Skeletal muscle satellite cell (primary cell): ENCODE results near the gene BAMBI.
A peak's percentile ranks its signal among the peaks of the same experiment; 100 is the strongest.

ENCODE experiments used
- H3K27me3 ChIP-seq: 2 replicates; pipeline ENCODE4 v1.7.0; 2013; ENCODE audit warnings: low read length; ENCODE audit not compliant: control insufficient read depth, insufficient read depth
- H3K36me3 ChIP-seq: 2 replicates; pipeline ENCODE4 v1.7.0; 2013; ENCODE audit warnings: mild to moderate bottlenecking, control low read depth, low read length; ENCODE audit not compliant: insufficient read depth
- H3K4me1 ChIP-seq: 2 replicates; pipeline ENCODE4 v1.7.0; 2013; ENCODE audit warnings: low read length; ENCODE audit not compliant: control insufficient read depth, insufficient read depth
- H3K4me2 ChIP-seq: 2 replicates; pipeline ENCODE4 v1.7.0; 2013; ENCODE audit warnings: mild to moderate bottlenecking, low read length
- H3K4me3 ChIP-seq: 2 replicates; pipeline ENCODE4 v1.7.0; 2013; ENCODE audit warnings: low read length
- H3K9ac ChIP-seq: 2 replicates; pipeline ENCODE4 v1.7.0; 2013; ENCODE audit warnings: mild to moderate bottlenecking, low read depth, low read length, moderate library complexity
- H3K9me3 ChIP-seq: replicated peaks from 2 replicates; pipeline ENCODE4 v1.7.0; 2013; ENCODE audit warnings: mild to moderate bottlenecking, control low read depth, low read length

Gene BAMBI

DNA sequence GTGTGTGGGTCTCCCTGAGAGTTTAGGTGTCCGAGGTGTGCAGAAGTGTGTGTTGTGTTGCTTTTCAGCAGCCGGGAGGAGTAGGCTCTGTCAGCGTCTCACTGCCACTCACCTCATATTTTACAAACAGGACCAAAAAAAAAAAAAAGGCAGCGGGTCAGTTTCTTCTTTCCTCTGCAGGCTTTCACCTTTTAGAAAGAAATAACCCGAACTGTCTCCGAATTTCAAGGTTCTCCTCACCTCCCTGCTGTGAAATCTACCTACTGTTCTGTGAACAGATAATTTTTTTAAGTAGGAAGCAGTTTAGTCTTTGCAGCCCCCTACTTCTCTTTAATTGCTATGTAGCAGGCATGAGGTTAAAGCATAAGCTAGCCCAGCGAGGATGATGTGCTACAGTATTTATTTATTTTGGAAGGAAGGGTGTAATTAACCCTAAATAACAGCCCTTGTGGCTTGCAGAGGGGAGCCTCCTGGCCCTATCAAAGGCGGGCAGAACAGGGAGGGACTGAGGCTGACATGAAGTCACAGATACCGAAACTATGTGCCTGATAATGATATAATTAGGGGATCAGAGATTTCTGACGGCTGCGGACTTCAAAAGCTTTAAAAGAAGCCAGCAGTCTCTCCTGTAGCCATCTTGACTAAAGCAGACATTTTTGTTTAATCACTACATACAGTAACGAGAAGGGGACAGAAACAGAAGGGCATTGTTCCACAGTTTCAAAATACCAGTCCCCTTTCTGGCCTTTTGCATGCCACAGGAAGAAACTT is 1.6 kb downstream of the BAMBI start:
- peak overlapping the region; percentile 82 for H3K9ac ChIP-seq
- H3K9me3 ChIP-seq, result no peaks in the 10 kb centered on the region
- H3K27me3 ChIP-seq, result peaks cover 30% of the 10 kb centered on the region
- H3K36me3 ChIP-seq, result no peaks in the 10 kb centered on the region
- H3K4me3 ChIP-seq, result peak overlapping the region; percentile 91
- H3K4me2 ChIP-seq, result peak overlapping the region; percentile 97
- peaks cover 32% of the 10 kb centered on the region for H3K4me1 ChIP-seq

- peaks cover 21% of the 10 kb centered on the region for H3K27me3 ChIP-seq
Observed at GRCh38 chr10:28679581-28680357, 2.4 kb downstream of the BAMBI start.

GRCh38 chr10:28680358-28680752 is 3.0 kb downstream of the BAMBI start:
- no peaks in the 10 kb centered on the region for H3K36me3 ChIP-seq
- no peak overlapping the region for H3K4me2 ChIP-seq
- H3K9me3 ChIP-seq, result no peaks in the 10 kb centered on the region
- H3K4me3 ChIP-seq, result no peak overlapping the region
- no peak overlapping the region for H3K9ac ChIP-seq
- H3K27me3 ChIP-seq, result peaks cover 15% of the 10 kb centered on the region
- H3K4me1 ChIP-seq, result peaks cover 32% of the 10 kb centered on the region

More at GRCh38 chr10:28679581-28680357, 2.4 kb downstream of the BAMBI start:
- no peaks in the 10 kb centered on the region for H3K9me3 ChIP-seq
- peaks cover 32% of the 10 kb centered on the region for H3K4me1 ChIP-seq
- H3K4me2 ChIP-seq, result no peak overlapping the region
- no peak overlapping the region for H3K9ac ChIP-seq
- no peaks in the 10 kb centered on the region for H3K36me3 ChIP-seq
- H3K4me3 ChIP-seq, result no peak overlapping the region

- H3K36me3 ChIP-seq, result no peaks in the 10 kb centered on the region
- H3K4me3 ChIP-seq, result no peak overlapping the region
- peaks cover 6% of the 10 kb centered on the region for H3K27me3 ChIP-seq
- no peak overlapping the region for H3K9ac ChIP-seq
- H3K4me1 ChIP-seq, result peaks cover 31% of the 10 kb centered on the region
- no peak overlapping the region for H3K4me2 ChIP-seq
- no peaks in the 10 kb centered on the region for H3K9me3 ChIP-seq
Observed at GRCh38 chr10:28681291-28681763, 4.0 kb downstream of the BAMBI start.

- no peak overlapping the region for H3K9ac ChIP-seq
- H3K27me3 ChIP-seq, result peaks cover 4% of the 10 kb centered on the region
- peaks cover 24% of the 10 kb centered on the region for H3K4me1 ChIP-seq
- H3K36me3 ChIP-seq, result no peaks in the 10 kb centered on the region
- H3K4me3 ChIP-seq, result no peak overlapping the region
- no peak overlapping the region for H3K4me2 ChIP-seq
- no peaks in the 10 kb centered on the region for H3K9me3 ChIP-seq
Observed at GRCh38 chr10:28681928-28682750, 4.8 kb downstream of the BAMBI start.

DNA sequence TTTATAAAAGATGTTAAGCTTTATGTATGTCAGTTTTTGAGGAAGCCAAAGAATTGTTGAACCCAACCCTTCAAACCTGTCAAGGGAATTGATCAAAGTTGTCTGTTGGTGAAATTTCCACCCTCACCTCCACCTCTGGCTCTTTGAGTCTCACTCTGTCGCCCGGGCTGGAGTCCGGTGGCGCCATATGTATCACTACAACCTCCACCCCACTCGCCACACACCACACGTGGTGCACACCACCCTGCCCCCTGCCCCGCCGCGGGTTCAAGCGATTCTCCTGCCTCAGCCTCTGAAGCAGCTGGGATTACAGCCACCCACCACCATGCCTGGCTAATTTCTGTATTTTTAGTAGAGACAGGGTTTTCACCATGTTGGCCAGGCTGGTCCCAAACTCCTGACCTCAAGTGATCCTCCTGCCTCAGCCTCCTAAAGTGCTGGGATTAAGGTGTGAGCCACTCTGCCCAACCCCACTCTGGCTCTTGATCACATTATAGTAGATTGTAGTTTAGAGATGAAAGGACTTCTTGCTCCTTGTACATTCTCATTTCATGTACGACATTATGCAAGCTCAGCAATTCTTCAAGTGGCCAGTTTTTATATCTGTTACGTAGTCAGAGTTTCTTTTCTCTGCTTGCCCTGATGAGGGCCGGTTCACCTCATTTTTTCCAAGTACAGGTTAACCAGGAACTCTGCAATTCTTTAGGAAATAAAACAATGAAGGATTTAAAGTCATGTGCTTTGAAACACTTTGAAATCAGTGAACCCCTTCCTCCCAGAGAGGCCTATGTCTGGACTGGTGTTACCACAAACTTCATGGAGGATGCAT is 7.0 kb downstream of the BAMBI start:
- Histone ChIP-seq H3K36me3 (no peaks in the 10 kb centered on the region), H3K4me3 (no peak overlapping the region), H3K4me1 (peaks cover 8% of the 10 kb centered on the region), H3K9me3 (no peaks in the 10 kb centered on the region), H3K27me3 (peaks cover 5% of the 10 kb centered on the region), H3K4me2 (no peak overlapping the region), H3K9ac (no peak overlapping the region)

- H3K9me3 ChIP-seq, result no peaks in the 10 kb centered on the region
- peaks cover 8% of the 10 kb centered on the region for H3K4me1 ChIP-seq
- no peak overlapping the region for H3K4me3 ChIP-seq
Observed at GRCh38 chr10:28684986-28685580, 7.8 kb downstream of the BAMBI start.

GRCh38 chr10:28685717-28686116 is 8.4 kb downstream of the BAMBI start:
- Histone ChIP-seq H3K27me3 (peaks cover 12% of the 10 kb centered on the region), H3K9me3 (no peaks in the 10 kb centered on the region), H3K4me3 (no peak overlapping the region), H3K36me3 (no peaks in the 10 kb centered on the region), H3K9ac (no peak overlapping the region), H3K4me1 (peaks cover 8% of the 10 kb centered on the region), H3K4me2 (no peak overlapping the region)

More at GRCh38 chr10:28684986-28685580, 7.8 kb downstream of the BAMBI start:
- Histone ChIP-seq H3K4me2 (no peak overlapping the region), H3K27me3 (peaks cover 6% of the 10 kb centered on the region), H3K9ac (no peak overlapping the region), H3K36me3 (no peaks in the 10 kb centered on the region)

DNA sequence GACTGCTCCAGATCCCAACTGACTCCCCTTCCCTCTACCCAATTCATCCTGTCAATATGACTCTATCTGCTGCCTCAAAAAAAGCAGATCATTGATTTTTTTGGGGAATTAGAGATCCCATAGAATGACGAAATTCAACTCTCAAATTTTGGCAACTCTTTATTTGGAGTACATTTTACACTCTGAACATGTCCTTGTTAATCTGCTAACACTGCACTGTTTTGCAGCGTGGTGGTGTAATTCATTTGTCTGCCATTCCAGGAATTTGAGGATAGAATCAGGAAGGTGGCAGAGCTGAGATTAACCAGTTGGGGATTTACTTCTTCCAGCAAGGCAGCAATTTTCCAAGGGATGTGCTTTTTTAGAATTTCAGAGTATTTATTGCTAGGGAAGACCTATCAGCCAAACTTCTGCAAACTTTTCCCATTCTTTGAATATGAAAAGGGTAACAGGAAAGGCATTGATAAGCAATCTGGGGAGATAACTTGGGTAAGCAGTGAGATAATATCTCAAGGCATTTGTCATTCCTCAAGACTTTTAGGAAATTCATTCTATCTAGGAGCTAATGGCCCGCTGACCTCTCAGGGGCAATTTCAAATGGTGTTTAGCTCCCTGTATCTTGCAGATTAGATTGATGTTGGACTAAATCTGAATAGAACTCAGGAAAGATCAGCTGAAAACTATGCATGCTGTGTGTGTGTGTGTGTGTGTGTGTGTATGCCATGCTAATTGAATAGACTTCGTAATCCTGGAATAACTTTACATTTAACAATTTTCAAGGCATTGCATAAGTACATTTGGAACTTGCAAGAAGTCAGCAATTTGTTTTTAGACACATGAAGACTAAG is 9.7 kb downstream of the BAMBI start:
- Histone ChIP-seq H3K27me3 (peaks cover 16% of the 10 kb centered on the region), H3K9ac (no peak overlapping the region), H3K4me1 (no peaks in the 10 kb centered on the region), H3K9me3 (no peaks in the 10 kb centered on the region), H3K4me2 (no peak overlapping the region), H3K36me3 (no peaks in the 10 kb centered on the region), H3K4me3 (no peak overlapping the region)

GRCh38 chr10:28687683-28688001 is 10.3 kb downstream of the BAMBI start:
- no peak overlapping the region for H3K4me3 ChIP-seq
- no peak overlapping the region for H3K9ac ChIP-seq
- H3K27me3 ChIP-seq, result peaks cover 16% of the 10 kb centered on the region
- H3K9me3 ChIP-seq, result no peaks in the 10 kb centered on the region
- no peaks in the 10 kb centered on the region for H3K36me3 ChIP-seq
- H3K4me1 ChIP-seq, result no peaks in the 10 kb centered on the region
- H3K4me2 ChIP-seq, result no peak overlapping the region
